GM23338 (cell line): ENCODE measurements around the gene TFEB. TPM values are rescaled to one million over a fixed set of nuclear protein-coding genes. Genes with fewer than 3 reads are reported as not detected.

Experiments
- ATAC-seq: fragments of 200-7000 bp; cut with Tn5 transposase; 3 replicates; pipeline ENCODE4 v1.9.1; 2020
- DNase-seq: peaks from one replicate; pipeline ENCODE4 v3.0.0-alpha.2; 2015; ENCODE audit warnings: low spot score
- H2AFZ ChIP-seq: fragments of 200-600 bp; sonication (generic); 2 replicates; pipeline ENCODE4 v1.8.0; 2016; ENCODE audit warnings: antibody characterized with exemption, mild to moderate bottlenecking, moderate library complexity
- H3F3A ChIP-seq: fragments of 200-600 bp; sonication (generic); replicated peaks from 2 replicates; pipeline ENCODE4 v1.8.0; 2017; ENCODE audit warnings: antibody characterized with exemption, mixed run types, low read depth
- H3K27ac ChIP-seq: fragments of 200-600 bp; sonication (generic); 2 replicates; pipeline ENCODE4 v1.6.1; 2016; ENCODE audit warnings: low read depth
- H3K27me3 ChIP-seq: fragments of 200-600 bp; sonication (generic); 2 replicates; pipeline ENCODE4 v1.8.0; 2016; ENCODE audit warnings: mild to moderate bottlenecking, mixed run types, moderate library complexity; ENCODE audit not compliant: insufficient read depth
- H3K36me3 ChIP-seq: fragments of 200-600 bp; sonication (generic); 2 replicates; pipeline ENCODE4 v1.8.0; 2016; ENCODE audit warnings: mild to moderate bottlenecking; ENCODE audit not compliant: insufficient read depth
- H3K4me1 ChIP-seq: fragments of 200-600 bp; sonication (generic); 2 replicates; pipeline ENCODE4 v1.8.0; 2016; ENCODE audit warnings: mild to moderate bottlenecking, moderate library complexity; ENCODE audit not compliant: insufficient read depth
- H3K4me2 ChIP-seq: fragments of 200-600 bp; sonication (generic); 2 replicates; pipeline ENCODE4 v1.7.1; 2017; ENCODE audit warnings: mixed run types
- H3K4me3 ChIP-seq: fragments of 200-600 bp; sonication (generic); 2 replicates; pipeline ENCODE4 v1.6.1; 2016; ENCODE audit warnings: mixed run types
- H3K79me2 ChIP-seq: fragments of 200-600 bp; sonication (generic); replicated peaks from 2 replicates; pipeline ENCODE4 v1.8.0; 2017; ENCODE audit warnings: mild to moderate bottlenecking; ENCODE audit not compliant: insufficient read depth
- H3K9me2 ChIP-seq: fragments of 200-600 bp; sonication (generic); 2 replicates; pipeline ENCODE4 v1.8.0; 2017; ENCODE audit not compliant: insufficient read depth
- H4K20me1 ChIP-seq: fragments of 200-600 bp; sonication (generic); replicated peaks from 2 replicates; pipeline ENCODE4 v1.8.0; 2017; ENCODE audit warnings: mild to moderate bottlenecking; ENCODE audit not compliant: insufficient read depth
- H3K27ac Mint-ChIP-seq: 2 replicates; pipeline ENCODE4 v1.8.0; 2020; ENCODE audit warnings: inconsistent platforms, mild to moderate bottlenecking, moderate library complexity, mixed read lengths
- H3K27me3 Mint-ChIP-seq: 3 replicates; pipeline ENCODE4 v1.8.0; 2022; ENCODE audit warnings: low read depth, mild to moderate bottlenecking, moderate library complexity, mixed read lengths, inconsistent platforms; ENCODE audit not compliant: insufficient read depth, poor library complexity
- H3K36me3 Mint-ChIP-seq: 3 replicates; pipeline ENCODE4 v1.8.0; 2021; ENCODE audit warnings: low read depth, mild to moderate bottlenecking, inconsistent platforms, moderate library complexity, mixed read lengths
- H3K4me1 Mint-ChIP-seq: 3 replicates; pipeline ENCODE4 v1.8.0; 2020; ENCODE audit warnings: mild to moderate bottlenecking, inconsistent platforms, mixed read lengths
- H3K4me3 Mint-ChIP-seq: 3 replicates; pipeline ENCODE4 v1.8.0; 2021; ENCODE audit warnings: moderate library complexity, mild to moderate bottlenecking, inconsistent platforms, mixed read lengths
- H3K9me3 Mint-ChIP-seq: 3 replicates; pipeline ENCODE4 v1.8.0; 2020; ENCODE audit warnings: moderate library complexity, mild to moderate bottlenecking, inconsistent platforms, mixed read lengths
- EZH2 ChIP-seq: fragments of 200-600 bp; sonication (generic); IDR thresholded peaks from one replicate; pipeline ENCODE4 v1.8.0; 2017; ENCODE audit warnings: antibody characterized with exemption, mild to moderate bottlenecking, low read depth; ENCODE audit not compliant: unreplicated experiment
- ZNF114 ChIP-seq: fragments of 250-450 bp; sonication (Bioruptor Pico); IDR thresholded peaks from 2 replicates; pipeline ENCODE4 v1.5.0; 2020; ENCODE audit warnings: mild to moderate bottlenecking, moderate library complexity
- polyA plus RNA-seq: library from polyadenylated mRNA; unstranded; fragments of >200 nt; fragmentation: Nextera tagmentation; extraction: Ambion mirVana; gene quantifications from 2 replicates; pipeline ENCODE4 v1.2.1, GENCODE V29; 2016
- total RNA-seq: library from RNA; depleted of rRNA; stranded (reverse); fragments of >200 nt; shearing (Covaris generic); gene quantifications from 2 replicates; pipeline ENCODE4 v1.2.3, GENCODE V29; 2014
- TF ChIP-seq, protein P1 (sequence below): fragments of 250-450 bp; sonication (Bioruptor Pico); IDR thresholded peaks from 2 replicates; pipeline ENCODE4 v1.5.0; 2020; ENCODE audit warnings: mild to moderate bottlenecking, moderate library complexity
- TF ChIP-seq, protein P2 (sequence below): IDR thresholded peaks from one replicate; pipeline ENCODE4 v1.6.1; 2018; ENCODE audit warnings: antibody characterized with exemption; ENCODE audit not compliant: unreplicated experiment
- TF ChIP-seq, protein P3 (sequence below), 2 experiments: fragments of 200-600 bp in 1 of 2; sonication (generic) in 1 of 2; conservative IDR thresholded peaks; 2 replicates each; pipeline versions ENCODE4 v1.5.1 to v1.6.1; 2016 to 2017; ENCODE audit warnings: antibody characterized with exemption in 2 of 2, low read depth in 2 of 2, mild to moderate bottlenecking in 2 of 2, moderate library complexity in 1 of 2

TFEB gene
- total and polyA plus RNA-seq, 2 experiments from 2014 or later: 1.3 to 4.3 TPM

DNA sequence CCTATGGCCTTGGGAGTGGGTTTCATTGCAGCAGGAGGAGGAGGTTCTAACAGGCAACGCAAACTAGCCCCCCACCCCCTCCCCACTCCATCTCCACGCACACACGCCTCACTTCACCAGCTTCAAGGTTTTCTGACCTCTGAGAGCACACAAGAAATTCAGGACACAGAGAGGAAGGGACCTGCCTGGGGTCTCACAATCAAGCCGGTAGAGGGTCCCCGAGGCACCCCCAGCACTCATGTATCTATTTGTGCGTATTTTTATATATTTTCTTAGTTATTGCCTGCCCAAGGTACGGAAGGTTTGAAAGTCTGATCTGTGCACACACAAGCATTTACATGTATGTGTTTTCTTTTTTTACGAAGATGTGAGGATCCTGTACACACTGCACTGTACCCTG is 80.2 kb downstream of the TFEB start:
- H3K9me3 Mint-ChIP-seq: no peaks in the 10 kb centered on the region; the same call in 2 of the 3 replicates
- Histone ChIP-seq H3K4me1 (peaks cover 3% of the 10 kb centered on the region; the same call in 1 of the 2 replicates), H3K36me3 (no peaks in the 10 kb centered on the region), H3K79me2 (no peaks in the 10 kb centered on the region), H3K4me2 (no peak overlapping the region), H2AFZ (no peak overlapping the region), H3F3A (no peaks in the 10 kb centered on the region), H3K27ac (no peak overlapping the region), H3K9me2 (no peaks in the 10 kb centered on the region), H3K4me3 (no peak overlapping the region), H3K27me3 (no peaks in the 10 kb centered on the region), H4K20me1 (no peaks in the 10 kb centered on the region)
- no peak overlapping the region for H3K4me3 Mint-ChIP-seq
- ATAC-seq (no peak), DNase-seq (no peak)
- no peak overlapping the region for H3K27ac Mint-ChIP-seq
- peaks cover 22% of the 10 kb centered on the region for H3K36me3 Mint-ChIP-seq
- peaks cover 25% of the 10 kb centered on the region for H3K4me1 Mint-ChIP-seq
- no peak for TF ChIP-seq ZNF114 (CRISPR knock-in tag)
- no peak for TF ChIP-seq EZH2
- TF ChIP-seq, protein P1, sequence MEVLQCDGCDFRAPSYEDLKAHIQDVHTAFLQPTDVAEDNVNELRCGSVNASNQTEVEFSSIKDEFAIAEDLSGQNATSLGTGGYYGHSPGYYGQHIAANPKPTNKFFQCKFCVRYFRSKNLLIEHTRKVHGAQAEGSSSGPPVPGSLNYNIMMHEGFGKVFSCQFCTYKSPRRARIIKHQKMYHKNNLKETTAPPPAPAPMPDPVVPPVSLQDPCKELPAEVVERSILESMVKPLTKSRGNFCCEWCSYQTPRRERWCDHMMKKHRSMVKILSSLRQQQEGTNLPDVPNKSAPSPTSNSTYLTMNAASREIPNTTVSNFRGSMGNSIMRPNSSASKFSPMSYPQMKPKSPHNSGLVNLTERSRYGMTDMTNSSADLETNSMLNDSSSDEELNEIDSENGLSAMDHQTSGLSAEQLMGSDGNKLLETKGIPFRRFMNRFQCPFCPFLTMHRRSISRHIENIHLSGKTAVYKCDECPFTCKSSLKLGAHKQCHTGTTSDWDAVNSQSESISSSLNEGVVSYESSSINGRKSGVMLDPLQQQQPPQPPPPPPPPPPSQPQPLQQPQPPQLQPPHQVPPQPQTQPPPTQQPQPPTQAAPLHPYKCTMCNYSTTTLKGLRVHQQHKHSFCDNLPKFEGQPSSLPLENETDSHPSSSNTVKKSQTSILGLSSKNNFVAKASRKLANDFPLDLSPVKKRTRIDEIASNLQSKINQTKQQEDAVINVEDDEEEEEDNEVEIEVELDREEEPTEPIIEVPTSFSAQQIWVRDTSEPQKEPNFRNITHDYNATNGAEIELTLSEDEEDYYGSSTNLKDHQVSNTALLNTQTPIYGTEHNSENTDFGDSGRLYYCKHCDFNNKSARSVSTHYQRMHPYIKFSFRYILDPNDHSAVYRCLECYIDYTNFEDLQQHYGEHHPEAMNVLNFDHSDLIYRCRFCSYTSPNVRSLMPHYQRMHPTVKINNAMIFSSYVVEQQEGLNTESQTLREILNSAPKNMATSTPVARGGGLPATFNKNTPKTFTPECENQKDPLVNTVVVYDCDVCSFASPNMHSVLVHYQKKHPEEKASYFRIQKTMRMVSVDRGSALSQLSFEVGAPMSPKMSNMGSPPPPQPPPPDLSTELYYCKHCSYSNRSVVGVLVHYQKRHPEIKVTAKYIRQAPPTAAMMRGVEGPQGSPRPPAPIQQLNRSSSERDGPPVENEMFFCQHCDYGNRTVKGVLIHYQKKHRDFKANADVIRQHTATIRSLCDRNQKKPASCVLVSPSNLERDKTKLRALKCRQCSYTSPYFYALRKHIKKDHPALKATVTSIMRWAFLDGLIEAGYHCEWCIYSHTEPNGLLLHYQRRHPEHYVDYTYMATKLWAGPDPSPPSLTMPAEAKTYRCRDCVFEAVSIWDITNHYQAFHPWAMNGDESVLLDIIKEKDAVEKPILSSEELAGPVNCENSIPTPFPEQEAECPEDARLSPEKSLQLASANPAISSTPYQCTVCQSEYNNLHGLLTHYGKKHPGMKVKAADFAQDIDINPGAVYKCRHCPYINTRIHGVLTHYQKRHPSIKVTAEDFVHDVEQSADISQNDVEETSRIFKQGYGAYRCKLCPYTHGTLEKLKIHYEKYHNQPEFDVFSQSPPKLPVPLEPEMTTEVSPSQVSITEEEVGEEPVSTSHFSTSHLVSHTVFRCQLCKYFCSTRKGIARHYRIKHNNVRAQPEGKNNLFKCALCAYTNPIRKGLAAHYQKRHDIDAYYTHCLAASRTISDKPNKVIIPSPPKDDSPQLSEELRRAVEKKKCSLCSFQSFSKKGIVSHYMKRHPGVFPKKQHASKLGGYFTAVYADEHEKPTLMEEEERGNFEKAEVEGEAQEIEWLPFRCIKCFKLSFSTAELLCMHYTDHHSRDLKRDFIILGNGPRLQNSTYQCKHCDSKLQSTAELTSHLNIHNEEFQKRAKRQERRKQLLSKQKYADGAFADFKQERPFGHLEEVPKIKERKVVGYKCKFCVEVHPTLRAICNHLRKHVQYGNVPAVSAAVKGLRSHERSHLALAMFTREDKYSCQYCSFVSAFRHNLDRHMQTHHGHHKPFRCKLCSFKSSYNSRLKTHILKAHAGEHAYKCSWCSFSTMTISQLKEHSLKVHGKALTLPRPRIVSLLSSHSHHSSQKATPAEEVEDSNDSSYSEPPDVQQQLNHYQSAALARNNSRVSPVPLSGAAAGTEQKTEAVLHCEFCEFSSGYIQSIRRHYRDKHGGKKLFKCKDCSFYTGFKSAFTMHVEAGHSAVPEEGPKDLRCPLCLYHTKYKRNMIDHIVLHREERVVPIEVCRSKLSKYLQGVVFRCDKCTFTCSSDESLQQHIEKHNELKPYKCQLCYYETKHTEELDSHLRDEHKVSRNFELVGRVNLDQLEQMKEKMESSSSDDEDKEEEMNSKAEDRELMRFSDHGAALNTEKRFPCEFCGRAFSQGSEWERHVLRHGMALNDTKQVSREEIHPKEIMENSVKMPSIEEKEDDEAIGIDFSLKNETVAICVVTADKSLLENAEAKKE (CRISPR knock-in tag): no peak
- peaks cover 21% of the 10 kb centered on the region for H3K27me3 Mint-ChIP-seq

DNA sequence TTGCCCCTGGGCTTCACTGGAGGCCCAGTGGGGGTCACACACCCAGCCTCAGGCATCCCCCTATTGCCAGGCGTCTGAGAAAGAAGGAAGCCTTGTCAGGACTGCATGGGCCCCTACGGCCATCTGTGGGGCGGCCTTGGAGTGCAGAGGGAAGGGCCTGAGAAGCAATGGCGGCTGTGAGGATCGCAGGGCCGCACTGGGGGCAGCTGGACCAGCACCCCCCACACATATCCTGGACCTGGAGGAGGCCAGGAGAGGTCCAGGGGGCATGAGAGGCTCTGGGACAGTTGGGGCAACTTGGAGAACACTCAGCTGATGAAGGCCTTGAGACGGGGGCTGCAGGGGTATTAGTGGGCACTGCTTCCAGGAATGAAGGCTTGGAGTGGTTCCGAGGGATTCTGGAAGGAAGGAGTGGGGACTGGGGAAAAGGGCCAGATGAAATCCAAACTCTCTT is 80.7 kb downstream of the TFEB start:
- Histone ChIP-seq H3K4me2 (no peak overlapping the region), H3K36me3 (no peaks in the 10 kb centered on the region), H3F3A (no peaks in the 10 kb centered on the region), H3K4me1 (peaks cover 3% of the 10 kb centered on the region; the same call in 1 of the 2 replicates), H3K27ac (no peak overlapping the region), H3K9me2 (no peaks in the 10 kb centered on the region), H2AFZ (no peak overlapping the region), H3K4me3 (no peak overlapping the region), H3K79me2 (no peaks in the 10 kb centered on the region), H4K20me1 (no peaks in the 10 kb centered on the region), H3K27me3 (no peaks in the 10 kb centered on the region)
- Mint-ChIP-seq H3K27me3 (peaks cover 21% of the 10 kb centered on the region), H3K27ac (no peak overlapping the region), H3K4me3 (no peak overlapping the region), H3K4me1 (peaks cover 25% of the 10 kb centered on the region), H3K9me3 (no peaks in the 10 kb centered on the region; the same call in 2 of the 3 replicates), H3K36me3 (peaks cover 24% of the 10 kb centered on the region)
- no peak for ATAC-seq
- DNase-seq: no peak
- TF ChIP-seq, protein P2, sequence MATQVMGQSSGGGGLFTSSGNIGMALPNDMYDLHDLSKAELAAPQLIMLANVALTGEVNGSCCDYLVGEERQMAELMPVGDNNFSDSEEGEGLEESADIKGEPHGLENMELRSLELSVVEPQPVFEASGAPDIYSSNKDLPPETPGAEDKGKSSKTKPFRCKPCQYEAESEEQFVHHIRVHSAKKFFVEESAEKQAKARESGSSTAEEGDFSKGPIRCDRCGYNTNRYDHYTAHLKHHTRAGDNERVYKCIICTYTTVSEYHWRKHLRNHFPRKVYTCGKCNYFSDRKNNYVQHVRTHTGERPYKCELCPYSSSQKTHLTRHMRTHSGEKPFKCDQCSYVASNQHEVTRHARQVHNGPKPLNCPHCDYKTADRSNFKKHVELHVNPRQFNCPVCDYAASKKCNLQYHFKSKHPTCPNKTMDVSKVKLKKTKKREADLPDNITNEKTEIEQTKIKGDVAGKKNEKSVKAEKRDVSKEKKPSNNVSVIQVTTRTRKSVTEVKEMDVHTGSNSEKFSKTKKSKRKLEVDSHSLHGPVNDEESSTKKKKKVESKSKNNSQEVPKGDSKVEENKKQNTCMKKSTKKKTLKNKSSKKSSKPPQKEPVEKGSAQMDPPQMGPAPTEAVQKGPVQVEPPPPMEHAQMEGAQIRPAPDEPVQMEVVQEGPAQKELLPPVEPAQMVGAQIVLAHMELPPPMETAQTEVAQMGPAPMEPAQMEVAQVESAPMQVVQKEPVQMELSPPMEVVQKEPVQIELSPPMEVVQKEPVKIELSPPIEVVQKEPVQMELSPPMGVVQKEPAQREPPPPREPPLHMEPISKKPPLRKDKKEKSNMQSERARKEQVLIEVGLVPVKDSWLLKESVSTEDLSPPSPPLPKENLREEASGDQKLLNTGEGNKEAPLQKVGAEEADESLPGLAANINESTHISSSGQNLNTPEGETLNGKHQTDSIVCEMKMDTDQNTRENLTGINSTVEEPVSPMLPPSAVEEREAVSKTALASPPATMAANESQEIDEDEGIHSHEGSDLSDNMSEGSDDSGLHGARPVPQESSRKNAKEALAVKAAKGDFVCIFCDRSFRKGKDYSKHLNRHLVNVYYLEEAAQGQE: no peak
- TF ChIP-seq, protein P3, sequence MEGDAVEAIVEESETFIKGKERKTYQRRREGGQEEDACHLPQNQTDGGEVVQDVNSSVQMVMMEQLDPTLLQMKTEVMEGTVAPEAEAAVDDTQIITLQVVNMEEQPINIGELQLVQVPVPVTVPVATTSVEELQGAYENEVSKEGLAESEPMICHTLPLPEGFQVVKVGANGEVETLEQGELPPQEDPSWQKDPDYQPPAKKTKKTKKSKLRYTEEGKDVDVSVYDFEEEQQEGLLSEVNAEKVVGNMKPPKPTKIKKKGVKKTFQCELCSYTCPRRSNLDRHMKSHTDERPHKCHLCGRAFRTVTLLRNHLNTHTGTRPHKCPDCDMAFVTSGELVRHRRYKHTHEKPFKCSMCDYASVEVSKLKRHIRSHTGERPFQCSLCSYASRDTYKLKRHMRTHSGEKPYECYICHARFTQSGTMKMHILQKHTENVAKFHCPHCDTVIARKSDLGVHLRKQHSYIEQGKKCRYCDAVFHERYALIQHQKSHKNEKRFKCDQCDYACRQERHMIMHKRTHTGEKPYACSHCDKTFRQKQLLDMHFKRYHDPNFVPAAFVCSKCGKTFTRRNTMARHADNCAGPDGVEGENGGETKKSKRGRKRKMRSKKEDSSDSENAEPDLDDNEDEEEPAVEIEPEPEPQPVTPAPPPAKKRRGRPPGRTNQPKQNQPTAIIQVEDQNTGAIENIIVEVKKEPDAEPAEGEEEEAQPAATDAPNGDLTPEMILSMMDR (conservative IDR thresholded peaks at IDR 0.05; ENCODE audit: low read depth in 2 of 2): no peak
